Measurements from ENCODE around the gene CTH.
A peak's percentile ranks its signal among the peaks of the same experiment; 100 is the strongest.
"Not testable (repeated sequence)": the region's sequence is repeated elsewhere in the genome, so short reads cannot be mapped to it uniquely, and the experiment has no call there.

The CTH gene

GRCh38 chr1:70410604-70411359, at the start of gene CTH:
CTH (plus strand) TSS chr1:70411268; CDS start chr1:70411416, 148 bp downstream.
- no peak for TF ChIP-seq ZNF274 (IDR thresholded peaks at IDR 0.05; ENCODE audit: low read depth, low read length)
- no peak for TF ChIP-seq SUZ12 (IDR thresholded peaks at IDR 0.05; ENCODE audit: extremely low read depth, insufficient read depth, insufficient read length)
- peak; percentile 29 for TF ChIP-seq YY1 (IDR thresholded peaks at IDR 0.05; ENCODE audit: insufficient read depth, insufficient read length)
- H3K27me3 ChIP-seq (ENCODE audit: insufficient read depth, insufficient read length): no peaks in the 10 kb centered on the region
- peak within 1 kb of the TSS; percentile 84 for H3K4me3 ChIP-seq (ENCODE audit: insufficient read length, low read depth)
- H3K9me3 ChIP-seq (ENCODE audit: insufficient read depth, low read length): no peaks in the 10 kb centered on the region
- H3K4me1 ChIP-seq (ENCODE audit: insufficient read depth, insufficient read length): no peaks in the 10 kb centered on the region
- peak; percentile 99 for DNase-seq (ENCODE audit: low read depth, low spot score)
- peaks cover 8% of the 10 kb centered on the region for H3K36me3 ChIP-seq (ENCODE audit: insufficient read depth, insufficient read length, low read length)
- peak within 1 kb of the TSS; percentile 88 for H3K9ac ChIP-seq (ENCODE audit: insufficient read length, low read depth)

DNA sequence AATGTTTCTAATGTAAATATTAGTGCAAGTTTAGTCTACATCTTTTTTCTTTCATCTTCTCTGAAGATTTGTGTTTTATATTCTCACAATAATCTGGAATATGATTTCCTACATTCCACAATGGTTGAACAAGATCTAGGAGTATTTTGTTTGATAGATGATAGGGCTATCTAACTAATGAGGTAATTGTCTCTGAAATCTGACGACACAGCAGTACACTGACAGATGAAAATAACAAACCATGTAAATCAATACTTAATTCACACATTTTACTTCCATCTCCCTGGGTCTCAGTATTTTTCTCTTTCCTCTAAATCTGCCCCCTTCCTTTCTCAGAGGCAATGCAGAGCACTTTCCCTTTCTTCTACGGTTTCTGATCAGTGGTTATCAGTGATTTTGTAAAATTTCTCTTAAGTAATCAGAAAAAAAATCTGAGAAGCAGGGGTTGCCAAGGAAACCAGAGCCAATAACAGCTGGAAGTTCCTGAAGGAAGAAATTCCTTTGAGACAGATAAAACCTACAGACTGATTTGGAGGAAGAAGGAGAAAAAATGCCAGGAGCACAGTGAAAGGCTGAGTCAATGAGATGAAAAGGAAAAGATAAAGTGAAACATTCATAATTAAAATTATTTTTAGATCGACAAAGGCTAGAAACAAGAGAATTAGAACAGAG, 49.2 kb upstream of the CTH start:
- TF ChIP-seq ZNF274 (IDR thresholded peaks at IDR 0.05; ENCODE audit: low read depth, low read length): no peak
- TF ChIP-seq SUZ12 (IDR thresholded peaks at IDR 0.05; ENCODE audit: extremely low read depth, insufficient read depth, insufficient read length): no peak
- TF ChIP-seq YY1 (IDR thresholded peaks at IDR 0.05; ENCODE audit: insufficient read depth, insufficient read length): no peak
- H3K9ac ChIP-seq (ENCODE audit: insufficient read length, low read depth): no peak overlapping the region
- H3K4me3 ChIP-seq (ENCODE audit: insufficient read length, low read depth): no peak overlapping the region
- peaks cover 6% of the 10 kb centered on the region for H3K9me3 ChIP-seq (ENCODE audit: insufficient read depth, low read length)
- H3K27me3 ChIP-seq (ENCODE audit: insufficient read depth, insufficient read length): no peaks in the 10 kb centered on the region
- peaks cover 3% of the 10 kb centered on the region for H3K4me1 ChIP-seq (ENCODE audit: insufficient read depth, insufficient read length)
- peaks cover 17% of the 10 kb centered on the region for H3K36me3 ChIP-seq (ENCODE audit: insufficient read depth, insufficient read length, low read length)
- DNase-seq (ENCODE audit: low read depth, low spot score): no peak

GRCh38 chr1:70364439-70364838, 46.6 kb upstream of the CTH start:
- H3K9ac ChIP-seq (ENCODE audit: insufficient read length, low read depth): no peak overlapping the region
- H3K4me3 ChIP-seq (ENCODE audit: insufficient read length, low read depth): no peak overlapping the region
- H3K27me3 ChIP-seq (ENCODE audit: insufficient read depth, insufficient read length): no peaks in the 10 kb centered on the region
- H3K4me1 ChIP-seq (ENCODE audit: insufficient read depth, insufficient read length): peaks cover 3% of the 10 kb centered on the region
- TF ChIP-seq ZNF274 (IDR thresholded peaks at IDR 0.05; ENCODE audit: low read depth, low read length) (no peak), SUZ12 (IDR thresholded peaks at IDR 0.05; ENCODE audit: extremely low read depth, insufficient read depth, insufficient read length) (no peak), YY1 (IDR thresholded peaks at IDR 0.05; ENCODE audit: insufficient read depth, insufficient read length) (no peak)
- H3K36me3 ChIP-seq (ENCODE audit: insufficient read depth, insufficient read length, low read length): peaks cover 21% of the 10 kb centered on the region
- no peak for DNase-seq (ENCODE audit: low read depth, low spot score)
- peaks cover 16% of the 10 kb centered on the region for H3K9me3 ChIP-seq (ENCODE audit: insufficient read depth, low read length)

GRCh38 chr1:70366425-70366952, 44.6 kb upstream of the CTH start:
- Histone ChIP-seq H3K9me3 (ENCODE audit: insufficient read depth, low read length) (peaks cover 16% of the 10 kb centered on the region), H3K36me3 (ENCODE audit: insufficient read depth, insufficient read length, low read length) (peaks cover 17% of the 10 kb centered on the region)
- DNase-seq (ENCODE audit: low read depth, low spot score); H3K4me3 ChIP-seq (ENCODE audit: insufficient read length, low read depth); H3K4me1 ChIP-seq (ENCODE audit: insufficient read depth, insufficient read length); H3K27me3 ChIP-seq (ENCODE audit: insufficient read depth, insufficient read length); H3K9ac ChIP-seq (ENCODE audit: insufficient read length, low read depth): not testable (repeated sequence)

- not testable (repeated sequence) for H3K4me1 ChIP-seq (ENCODE audit: insufficient read depth, insufficient read length); DNase-seq (ENCODE audit: low read depth, low spot score); H3K9ac ChIP-seq (ENCODE audit: insufficient read length, low read depth); H3K4me3 ChIP-seq (ENCODE audit: insufficient read length, low read depth); H3K27me3 ChIP-seq (ENCODE audit: insufficient read depth, insufficient read length)
- H3K9me3 ChIP-seq (ENCODE audit: insufficient read depth, low read length): peaks cover 16% of the 10 kb centered on the region
- peaks cover 17% of the 10 kb centered on the region for H3K36me3 ChIP-seq (ENCODE audit: insufficient read depth, insufficient read length, low read length)
These were observed 44.1 kb upstream of the CTH start for GRCh38 chr1:70366997-70367396.

DNA sequence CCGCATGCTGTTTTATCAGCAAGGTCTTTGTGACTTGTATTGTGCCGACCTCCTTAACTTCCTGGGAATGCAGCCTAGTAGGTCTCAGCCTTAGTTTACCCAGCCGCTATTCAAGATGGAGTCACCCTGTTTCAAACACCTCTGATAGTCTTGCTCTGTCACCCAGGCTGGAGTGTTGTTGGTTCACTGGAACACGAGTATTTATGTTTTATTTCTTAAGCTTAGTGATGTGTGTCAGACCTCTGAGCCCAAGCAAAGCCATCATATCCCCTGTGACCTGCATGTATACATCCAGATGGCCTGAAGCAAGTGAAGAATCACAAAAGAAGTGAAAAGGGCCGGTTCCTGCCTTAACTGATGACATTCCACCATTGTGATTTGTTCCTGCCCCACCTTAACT, 43.7 kb upstream of the CTH start:
- Histone ChIP-seq H3K9me3 (ENCODE audit: insufficient read depth, low read length) (peaks cover 16% of the 10 kb centered on the region), H3K36me3 (ENCODE audit: insufficient read depth, insufficient read length, low read length) (peaks cover 17% of the 10 kb centered on the region)
- H3K4me1 ChIP-seq (ENCODE audit: insufficient read depth, insufficient read length); H3K9ac ChIP-seq (ENCODE audit: insufficient read length, low read depth); H3K27me3 ChIP-seq (ENCODE audit: insufficient read depth, insufficient read length); H3K4me3 ChIP-seq (ENCODE audit: insufficient read length, low read depth); DNase-seq (ENCODE audit: low read depth, low spot score): not testable (repeated sequence)

DNA sequence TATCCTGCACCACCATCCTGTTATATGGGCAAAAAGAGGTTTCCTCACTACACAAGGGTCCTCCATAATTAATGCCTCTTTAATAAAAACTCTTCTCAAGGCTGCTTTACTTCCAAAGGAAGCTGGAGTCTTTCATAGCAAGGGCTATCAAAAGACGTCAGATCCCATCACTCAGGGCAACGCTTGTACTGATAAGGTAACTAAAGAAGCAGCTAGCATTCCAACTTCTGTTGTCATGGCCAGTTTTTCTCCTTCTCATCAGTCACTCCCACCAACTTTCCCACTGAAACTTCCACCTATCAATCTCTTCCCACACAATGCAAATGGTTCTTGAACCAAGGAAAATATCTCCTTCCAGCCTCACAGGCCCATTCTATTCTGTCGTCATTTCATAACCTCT, 39.5 kb upstream of the CTH start:
- H3K27me3 ChIP-seq (ENCODE audit: insufficient read depth, insufficient read length); H3K9ac ChIP-seq (ENCODE audit: insufficient read length, low read depth); H3K4me3 ChIP-seq (ENCODE audit: insufficient read length, low read depth); H3K4me1 ChIP-seq (ENCODE audit: insufficient read depth, insufficient read length); DNase-seq (ENCODE audit: low read depth, low spot score): not testable (repeated sequence)
- H3K9me3 ChIP-seq (ENCODE audit: insufficient read depth, low read length): peaks cover 12% of the 10 kb centered on the region
- H3K36me3 ChIP-seq (ENCODE audit: insufficient read depth, insufficient read length, low read length): peaks cover 17% of the 10 kb centered on the region
